Gastroesophageal sphincter (tissue), 4 donors: ENCODE measurements around the gene UBR3. TPM values are rescaled to one million over a fixed set of nuclear protein-coding genes. Genes with fewer than 3 reads are reported as not detected.

Source experiments
- ATAC-seq: fragments of 150-250 bp; one replicate; pipeline ENCODE4 v1.9.1; 2016; ENCODE audit warnings: mild to moderate bottlenecking, moderate library complexity
- H3K27ac ChIP-seq, 4 donors: fragments of 200-600 bp; sonication (generic) in 3 of 4; 1 replicate in 3 of 4; 2 replicates in 1 of 4; pipeline ENCODE4 v1.5.1; 2016 to 2019
- H3K27me3 ChIP-seq: fragments of 200-600 bp; sonication (generic); one replicate; pipeline ENCODE4 v1.5.1; 2019
- H3K36me3 ChIP-seq, 2 donors: fragments of 200-600 bp; sonication (generic); one replicate each; pipeline ENCODE4 v1.5.1; 2019; ENCODE audit warnings: control low read depth in 1 of 2
- H3K4me1 ChIP-seq, 3 donors: fragments of 200-600 bp; sonication (generic); 1 replicate in 2 of 3; 2 replicates in 1 of 3; pipeline ENCODE4 v1.5.1; 2016 to 2019; ENCODE audit warnings: control low read depth in 2 of 3
- H3K4me3 ChIP-seq, 2 donors: fragments of 200-600 bp; sonication (generic); one replicate each; pipeline ENCODE4 v1.5.1; 2019; ENCODE audit warnings: mild to moderate bottlenecking in 1 of 2, moderate library complexity in 1 of 2
- H3K9me3 ChIP-seq, 3 donors: fragments of 200-600 bp; sonication (generic); one replicate each; pipeline ENCODE4 v1.5.1; 2017 to 2019; ENCODE audit warnings: control low read depth in 2 of 3
- EP300 ChIP-seq: sonication (generic); formaldehyde crosslinking; IDR thresholded peaks from one replicate; pipeline ENCODE4 v1.6.1; 2017; ENCODE audit warnings: antibody characterized with exemption, mild to moderate bottlenecking
- POLR2A ChIP-seq, 2 donors: fragments of 450-650 bp; IDR thresholded peaks; one replicate each; pipeline ENCODE4 v1.6.1; 2017; ENCODE audit warnings: antibody characterized with exemption in 2 of 2, mild to moderate bottlenecking in 2 of 2, moderate library complexity in 1 of 2
- POLR2AphosphoS5 ChIP-seq: sonication (generic); formaldehyde crosslinking; IDR thresholded peaks from one replicate; pipeline ENCODE4 v1.6.1; 2017; ENCODE audit warnings: antibody characterized with exemption
- WGBS, 2 donors: methylation state at CpG; one replicate each; pipeline ENCODE4 v1.1.5; 2018; ENCODE audit warnings: low coverage in 1 of 2; 5-methylcytosine and 5-hydroxymethylcytosine counted together
- total RNA-seq, 4 donors: library from RNA; depleted of rRNA; stranded (reverse); fragments of >200 nt; gene quantifications; one replicate each; pipeline ENCODE4 v1.1.0, GENCODE V29; 2016
- TF ChIP-seq, protein P1 (sequence below), 4 experiments: fragments of 200-600 bp in 2 of 4; fragments of 450-650 bp in 2 of 4; sonication (generic) in 1 of 4; IDR thresholded peaks; one replicate each; pipeline ENCODE4 v1.5.1; 2017 to 2019; ENCODE audit warnings: antibody characterized with exemption in 4 of 4, mild to moderate bottlenecking in 2 of 4, moderate library complexity in 2 of 4

The UBR3 gene
- total RNA-seq, 4 donors from 2014 or later, result 52.9 to 122 (median 66.9) TPM

DNA sequence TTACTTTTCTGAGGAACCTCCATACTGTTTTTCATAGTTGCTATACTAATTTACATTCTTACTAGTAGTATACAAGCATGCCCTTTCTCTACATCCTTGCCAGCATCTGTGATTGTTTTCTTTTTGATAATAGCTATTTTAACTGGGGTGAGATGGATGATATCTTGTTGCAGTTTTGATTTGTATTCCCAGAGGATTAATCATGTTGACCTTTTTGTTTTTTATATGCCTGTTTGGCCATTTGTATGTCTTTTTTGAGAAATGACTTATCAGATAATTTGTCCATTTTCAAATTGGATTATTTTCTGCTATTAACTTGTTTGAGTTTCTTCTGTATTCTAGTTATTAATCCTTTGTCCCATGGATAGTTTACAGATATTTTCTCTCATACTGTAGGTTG is 141.5 kb downstream of the UBR3 start:
- ATAC-seq, result no peak
- no peak overlapping the region for H3K27ac ChIP-seq
- H3K4me3 ChIP-seq, result no peak overlapping the region
- peaks cover 0 to 38% of the 10 kb centered on the region in 2 donors for H3K36me3 ChIP-seq
- H3K9me3 ChIP-seq, result peaks cover 0 to 6% (median 0%) of the 10 kb centered on the region in 3 donors
- H3K27me3 ChIP-seq, result no peaks in the 10 kb centered on the region
- no peak for TF ChIP-seq POLR2A (IDR thresholded peaks at IDR 0.05)
- TF ChIP-seq, protein P1, sequence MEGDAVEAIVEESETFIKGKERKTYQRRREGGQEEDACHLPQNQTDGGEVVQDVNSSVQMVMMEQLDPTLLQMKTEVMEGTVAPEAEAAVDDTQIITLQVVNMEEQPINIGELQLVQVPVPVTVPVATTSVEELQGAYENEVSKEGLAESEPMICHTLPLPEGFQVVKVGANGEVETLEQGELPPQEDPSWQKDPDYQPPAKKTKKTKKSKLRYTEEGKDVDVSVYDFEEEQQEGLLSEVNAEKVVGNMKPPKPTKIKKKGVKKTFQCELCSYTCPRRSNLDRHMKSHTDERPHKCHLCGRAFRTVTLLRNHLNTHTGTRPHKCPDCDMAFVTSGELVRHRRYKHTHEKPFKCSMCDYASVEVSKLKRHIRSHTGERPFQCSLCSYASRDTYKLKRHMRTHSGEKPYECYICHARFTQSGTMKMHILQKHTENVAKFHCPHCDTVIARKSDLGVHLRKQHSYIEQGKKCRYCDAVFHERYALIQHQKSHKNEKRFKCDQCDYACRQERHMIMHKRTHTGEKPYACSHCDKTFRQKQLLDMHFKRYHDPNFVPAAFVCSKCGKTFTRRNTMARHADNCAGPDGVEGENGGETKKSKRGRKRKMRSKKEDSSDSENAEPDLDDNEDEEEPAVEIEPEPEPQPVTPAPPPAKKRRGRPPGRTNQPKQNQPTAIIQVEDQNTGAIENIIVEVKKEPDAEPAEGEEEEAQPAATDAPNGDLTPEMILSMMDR (IDR thresholded peaks at IDR 0.05), result no peak
- no peak for TF ChIP-seq EP300
- TF ChIP-seq POLR2AphosphoS5, result no peak
- H3K4me1 ChIP-seq, result peaks cover 0 to 14% (median 0%) of the 10 kb centered on the region in 3 donors

DNA sequence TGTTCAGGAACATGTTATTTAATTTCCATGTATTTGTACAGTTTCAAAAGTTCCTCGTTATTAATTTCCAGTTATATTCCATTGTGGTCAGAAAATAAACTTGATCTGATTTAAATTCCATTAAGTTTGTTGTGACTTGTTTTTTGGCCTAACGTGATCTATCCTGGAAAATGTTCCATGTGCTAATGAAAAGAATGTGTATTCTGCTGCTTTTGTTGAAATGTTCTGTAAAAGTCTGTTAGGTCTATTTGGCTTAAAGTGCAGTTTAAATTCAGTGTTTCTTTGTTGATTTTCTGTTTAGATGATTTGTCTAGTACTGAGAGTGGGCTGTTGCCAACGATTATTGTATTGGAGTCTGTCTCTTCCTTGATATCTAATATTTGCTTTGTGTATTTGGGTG is 148.0 kb downstream of the UBR3 start:
- no peak overlapping the region for H3K4me3 ChIP-seq
- TF ChIP-seq POLR2AphosphoS5, result no peak
- TF ChIP-seq, protein P1 (IDR thresholded peaks at IDR 0.05), result no peak
- TF ChIP-seq POLR2A (IDR thresholded peaks at IDR 0.05), result no peak
- no peak for TF ChIP-seq EP300
- no peaks in the 10 kb centered on the region for H3K4me1 ChIP-seq
- ATAC-seq, result no peak
- 64 to 70% methylated on average over 3 of the region's 3 CpGs for WGBS, 2 donors
- H3K27me3 ChIP-seq, result no peaks in the 10 kb centered on the region
- peaks cover 0 to 20% (median 0%) of the 10 kb centered on the region in 3 donors for H3K9me3 ChIP-seq
- no peak overlapping the region for H3K27ac ChIP-seq
- H3K36me3 ChIP-seq, result peaks cover 0 to 25% of the 10 kb centered on the region in 2 donors

DNA sequence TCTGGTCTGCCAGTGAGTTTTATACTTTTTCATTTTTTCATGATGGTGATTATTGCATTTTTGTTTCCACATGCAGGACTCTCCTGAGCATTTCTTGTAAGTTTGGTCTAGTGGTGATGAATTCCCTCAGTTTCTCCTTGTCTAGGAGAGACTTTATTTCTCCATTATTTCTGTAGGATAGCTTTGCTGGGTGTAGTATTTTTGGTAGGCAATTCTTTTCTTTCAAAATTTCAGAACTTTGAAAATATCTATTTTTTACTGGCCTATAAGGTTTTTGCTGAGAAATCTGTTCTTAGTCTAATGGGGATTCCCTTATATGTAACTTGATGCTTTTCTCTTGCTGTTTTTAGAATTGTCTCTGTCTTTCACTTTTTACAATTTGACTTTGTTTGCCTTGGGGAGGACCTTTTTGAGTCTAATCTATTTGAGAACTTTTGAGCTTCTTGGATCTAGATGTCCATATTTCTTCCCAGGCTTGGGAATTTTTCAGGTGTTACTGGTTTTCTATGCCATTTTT is 149.1 kb downstream of the UBR3 start:
- ATAC-seq, result no peak
- TF ChIP-seq EP300, result no peak
- Histone ChIP-seq H3K27ac (no peak overlapping the region), H3K4me3 (no peak overlapping the region), H3K36me3 (peaks cover 0 to 25% of the 10 kb centered on the region in 2 donors), H3K27me3 (no peaks in the 10 kb centered on the region), H3K4me1 (no peaks in the 10 kb centered on the region), H3K9me3 (peaks cover 0 to 20% (median 0%) of the 10 kb centered on the region in 3 donors)

DNA sequence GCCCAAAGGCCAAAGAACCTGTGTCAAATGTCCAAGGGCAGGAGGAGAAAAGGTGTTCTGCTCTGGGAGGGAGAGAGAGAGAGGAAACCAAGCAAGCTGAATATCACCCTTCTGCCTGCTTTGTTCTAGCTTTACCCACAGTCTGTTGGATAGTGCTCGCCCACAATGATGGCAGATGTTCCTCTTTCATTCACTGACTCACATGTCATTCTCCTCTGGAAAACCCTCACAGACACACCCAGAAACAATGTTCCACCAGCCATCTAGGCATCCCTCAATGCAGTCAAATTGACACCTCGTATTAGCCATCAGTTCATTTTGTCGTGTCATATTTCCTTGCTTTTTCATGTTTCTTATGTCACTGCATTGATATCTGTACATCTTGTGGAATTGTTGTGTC is 150.3 kb downstream of the UBR3 start:
- no peak for ATAC-seq
- Histone ChIP-seq H3K27me3 (no peaks in the 10 kb centered on the region), H3K27ac (no peak overlapping the region), H3K4me3 (no peak overlapping the region), H3K4me1 (no peaks in the 10 kb centered on the region), H3K9me3 (peaks cover 0 to 20% (median 0%) of the 10 kb centered on the region in 3 donors), H3K36me3 (peaks cover 0 to 25% of the 10 kb centered on the region in 2 donors)
- TF ChIP-seq POLR2AphosphoS5 (no peak), EP300 (no peak), POLR2A (IDR thresholded peaks at IDR 0.05) (no peak)
- TF ChIP-seq, protein P1 (IDR thresholded peaks at IDR 0.05), result no peak
- WGBS, 2 donors, result 90 to 92% methylated on average over 2 to 3 of the region's 3 CpGs

DNA sequence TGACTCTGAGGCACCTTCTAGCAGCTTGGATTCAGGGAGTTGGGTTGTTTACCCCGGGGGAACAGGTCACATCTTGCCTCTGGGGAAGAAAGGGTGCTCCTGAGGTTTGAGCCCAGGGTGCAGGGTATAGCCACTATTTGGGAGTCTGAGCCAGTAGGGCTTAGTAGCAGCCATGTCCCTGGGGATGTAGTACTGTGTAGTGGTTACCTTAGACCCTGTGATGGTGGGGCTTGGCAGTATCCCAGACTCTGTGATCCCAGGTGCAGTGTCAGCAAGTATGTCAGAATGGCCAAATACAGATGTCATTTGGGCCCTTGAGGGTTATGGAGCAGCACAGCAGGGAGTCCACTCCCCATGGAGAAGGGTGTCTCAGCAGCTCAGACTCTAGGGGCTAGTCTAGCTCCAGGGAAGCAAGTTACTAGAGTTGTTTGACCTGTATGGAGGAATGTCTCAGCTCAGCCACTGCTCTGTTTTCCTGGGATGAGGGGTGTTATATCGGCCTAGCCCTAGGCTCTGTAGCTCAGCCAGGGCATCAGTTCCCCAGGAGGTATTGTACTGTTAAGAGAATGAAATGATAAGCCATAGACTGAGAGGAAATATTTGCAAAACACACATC is 151.3 kb downstream of the UBR3 start:
- no peak overlapping the region for H3K4me3 ChIP-seq
- H3K27ac ChIP-seq, result no peak overlapping the region
- WGBS, 2 donors, result 86 to 100% methylated on average over 1 of the region's 2 CpGs
- peaks cover 0 to 20% (median 0%) of the 10 kb centered on the region in 3 donors for H3K9me3 ChIP-seq
- peaks cover 0 to 22% of the 10 kb centered on the region in 2 donors for H3K36me3 ChIP-seq
- TF ChIP-seq, protein P1 (IDR thresholded peaks at IDR 0.05), result no peak
- TF ChIP-seq POLR2A (IDR thresholded peaks at IDR 0.05) (no peak), EP300 (no peak), POLR2AphosphoS5 (no peak)
- ATAC-seq, result no peak
- no peaks in the 10 kb centered on the region for H3K4me1 ChIP-seq
- H3K27me3 ChIP-seq, result no peaks in the 10 kb centered on the region
